OCI-LY7 (cell line): ENCODE results near the gene BICRAL.
"Not testable (repeated sequence)": the region's sequence is repeated elsewhere in the genome, so short reads cannot be mapped to it uniquely, and the experiment has no call there.

Source experiments
- CTCF ChIP-seq: fragments of 200-600 bp; sonication (generic); conservative IDR thresholded peaks from 2 replicates; pipeline ENCODE4 v1.5.1; 2014; ENCODE audit warnings: mild to moderate bottlenecking, antibody characterized with exemption, low read length, moderate library complexity, mixed read lengths
- EZH2phosphoT487 ChIP-seq: fragments of 200-600 bp; sonication (generic); IDR thresholded peaks from 2 replicates; pipeline ENCODE4 v1.6.1; 2018; ENCODE audit warnings: low read depth, borderline replicate concordance, mild to moderate bottlenecking, mixed run types, antibody characterized with exemption, low read length, moderate library complexity, mixed read lengths

GRCh38 chr6:42902429-42903263, 120.8 kb downstream of the BICRAL start:
- not testable (repeated sequence) for TF ChIP-seq CTCF, EZH2phosphoT487
